ENCODE data around the gene CLMP. TPM values are rescaled to one million over a fixed set of nuclear protein-coding genes. Genes with fewer than 3 reads are reported as not detected.
A peak's percentile ranks its signal among the peaks of the same experiment; 100 is the strongest.

The CLMP gene
- polyA plus RNA-seq, 1 donor from 2014 or later, result not detected

DNA sequence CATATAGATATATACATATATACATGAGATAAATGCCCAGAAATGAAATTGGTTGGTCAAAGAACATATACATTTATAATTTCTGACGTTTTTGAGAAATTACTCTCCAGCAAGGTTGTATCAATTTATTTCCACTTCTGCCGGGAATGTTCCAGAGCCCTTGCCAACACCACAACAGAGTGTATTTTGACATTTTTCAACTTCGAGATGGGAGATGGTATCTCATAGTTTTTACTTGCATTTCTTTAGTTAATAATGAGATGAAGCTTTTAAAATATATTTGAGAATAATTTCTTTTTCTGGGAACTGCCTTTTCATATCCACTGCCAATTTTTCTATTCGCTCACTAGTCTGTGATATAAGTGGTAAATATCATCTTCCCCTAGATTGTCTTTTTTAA, 19.3 kb upstream of the CLMP start:
- TF ChIP-seq SMC3 (conservative IDR thresholded peaks at IDR 0.05; ENCODE audit: poor library complexity) (no peak), TAF1 (IDR thresholded peaks at IDR 0.05; ENCODE audit: low read depth) (no peak), EP300 (conservative IDR thresholded peaks at IDR 0.05; ENCODE audit: poor library complexity, severe bottlenecking) (no peak), EZH2 (IDR thresholded peaks at IDR 0.05; ENCODE audit: borderline replicate concordance, insufficient read depth, low read length, poor library complexity, severe bottlenecking) (no peak), RAD21 (conservative IDR thresholded peaks at IDR 0.05) (no peak), MXI1 (conservative IDR thresholded peaks at IDR 0.05; ENCODE audit: poor library complexity, severe bottlenecking) (no peak), POLR2AphosphoS5 (IDR thresholded peaks at IDR 0.05) (no peak)
- TF ChIP-seq, protein P1, sequence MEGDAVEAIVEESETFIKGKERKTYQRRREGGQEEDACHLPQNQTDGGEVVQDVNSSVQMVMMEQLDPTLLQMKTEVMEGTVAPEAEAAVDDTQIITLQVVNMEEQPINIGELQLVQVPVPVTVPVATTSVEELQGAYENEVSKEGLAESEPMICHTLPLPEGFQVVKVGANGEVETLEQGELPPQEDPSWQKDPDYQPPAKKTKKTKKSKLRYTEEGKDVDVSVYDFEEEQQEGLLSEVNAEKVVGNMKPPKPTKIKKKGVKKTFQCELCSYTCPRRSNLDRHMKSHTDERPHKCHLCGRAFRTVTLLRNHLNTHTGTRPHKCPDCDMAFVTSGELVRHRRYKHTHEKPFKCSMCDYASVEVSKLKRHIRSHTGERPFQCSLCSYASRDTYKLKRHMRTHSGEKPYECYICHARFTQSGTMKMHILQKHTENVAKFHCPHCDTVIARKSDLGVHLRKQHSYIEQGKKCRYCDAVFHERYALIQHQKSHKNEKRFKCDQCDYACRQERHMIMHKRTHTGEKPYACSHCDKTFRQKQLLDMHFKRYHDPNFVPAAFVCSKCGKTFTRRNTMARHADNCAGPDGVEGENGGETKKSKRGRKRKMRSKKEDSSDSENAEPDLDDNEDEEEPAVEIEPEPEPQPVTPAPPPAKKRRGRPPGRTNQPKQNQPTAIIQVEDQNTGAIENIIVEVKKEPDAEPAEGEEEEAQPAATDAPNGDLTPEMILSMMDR (IDR thresholded peaks at IDR 0.05; ENCODE audit: poor library complexity, severe bottlenecking), result no peak
- TF ChIP-seq, protein P2, sequence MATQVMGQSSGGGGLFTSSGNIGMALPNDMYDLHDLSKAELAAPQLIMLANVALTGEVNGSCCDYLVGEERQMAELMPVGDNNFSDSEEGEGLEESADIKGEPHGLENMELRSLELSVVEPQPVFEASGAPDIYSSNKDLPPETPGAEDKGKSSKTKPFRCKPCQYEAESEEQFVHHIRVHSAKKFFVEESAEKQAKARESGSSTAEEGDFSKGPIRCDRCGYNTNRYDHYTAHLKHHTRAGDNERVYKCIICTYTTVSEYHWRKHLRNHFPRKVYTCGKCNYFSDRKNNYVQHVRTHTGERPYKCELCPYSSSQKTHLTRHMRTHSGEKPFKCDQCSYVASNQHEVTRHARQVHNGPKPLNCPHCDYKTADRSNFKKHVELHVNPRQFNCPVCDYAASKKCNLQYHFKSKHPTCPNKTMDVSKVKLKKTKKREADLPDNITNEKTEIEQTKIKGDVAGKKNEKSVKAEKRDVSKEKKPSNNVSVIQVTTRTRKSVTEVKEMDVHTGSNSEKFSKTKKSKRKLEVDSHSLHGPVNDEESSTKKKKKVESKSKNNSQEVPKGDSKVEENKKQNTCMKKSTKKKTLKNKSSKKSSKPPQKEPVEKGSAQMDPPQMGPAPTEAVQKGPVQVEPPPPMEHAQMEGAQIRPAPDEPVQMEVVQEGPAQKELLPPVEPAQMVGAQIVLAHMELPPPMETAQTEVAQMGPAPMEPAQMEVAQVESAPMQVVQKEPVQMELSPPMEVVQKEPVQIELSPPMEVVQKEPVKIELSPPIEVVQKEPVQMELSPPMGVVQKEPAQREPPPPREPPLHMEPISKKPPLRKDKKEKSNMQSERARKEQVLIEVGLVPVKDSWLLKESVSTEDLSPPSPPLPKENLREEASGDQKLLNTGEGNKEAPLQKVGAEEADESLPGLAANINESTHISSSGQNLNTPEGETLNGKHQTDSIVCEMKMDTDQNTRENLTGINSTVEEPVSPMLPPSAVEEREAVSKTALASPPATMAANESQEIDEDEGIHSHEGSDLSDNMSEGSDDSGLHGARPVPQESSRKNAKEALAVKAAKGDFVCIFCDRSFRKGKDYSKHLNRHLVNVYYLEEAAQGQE (IDR thresholded peaks at IDR 0.05; ENCODE audit: borderline replicate concordance), result no peak
- Histone ChIP-seq H3F3A (ENCODE audit: insufficient read depth, low read length, poor library complexity, severe bottlenecking) (no peaks in the 10 kb centered on the region), H3K27me3 (ENCODE audit: insufficient read depth, low read depth, low read length) (no peaks in the 10 kb centered on the region), H2AFZ (ENCODE audit: low read depth, low read length) (no peak overlapping the region), H3K9me2 (ENCODE audit: insufficient read depth, low read length) (no peaks in the 10 kb centered on the region), H3K9ac (ENCODE audit: low read length) (no peak overlapping the region), H3K9me3 (ENCODE audit: low read length) (no peaks in the 10 kb centered on the region), H3K4me3 (ENCODE audit: low read length) (no peak overlapping the region), H3K4me2 (ENCODE audit: low read length) (no peak overlapping the region), H3K27ac (ENCODE audit: low read length) (no peak overlapping the region), H4K20me1 (ENCODE audit: insufficient read depth) (no peaks in the 10 kb centered on the region), H3K36me3 (ENCODE audit: insufficient read depth, low read length) (no peaks in the 10 kb centered on the region), H3K79me2 (replicated peaks; ENCODE audit: insufficient read depth, low read length) (no peaks in the 10 kb centered on the region)

DNA sequence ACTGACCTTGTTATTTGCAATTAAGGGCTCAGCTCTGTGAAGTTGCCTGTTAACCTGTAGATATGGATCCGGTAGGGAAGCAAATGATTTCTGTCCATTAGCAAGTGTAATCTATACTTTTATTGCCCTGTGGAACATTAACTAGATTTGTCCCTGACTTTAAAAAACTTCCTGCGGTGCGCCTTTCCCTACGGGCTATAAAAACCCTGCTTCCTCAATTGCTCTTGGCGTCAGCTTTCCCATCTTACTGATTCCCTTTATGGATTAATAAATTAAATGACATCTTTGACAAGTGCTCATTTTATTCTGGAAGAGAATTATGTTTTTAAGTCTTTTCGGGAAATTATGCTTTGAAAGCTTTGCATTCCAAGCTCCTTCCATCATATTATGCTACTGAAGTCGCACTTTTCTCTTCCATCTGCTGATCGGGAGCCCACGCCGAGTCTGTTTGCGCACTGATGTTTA, 18.3 kb upstream of the CLMP start:
- TF ChIP-seq EZH2 (IDR thresholded peaks at IDR 0.05; ENCODE audit: borderline replicate concordance, insufficient read depth, low read length, poor library complexity, severe bottlenecking) (no peak), SMC3 (conservative IDR thresholded peaks at IDR 0.05; ENCODE audit: poor library complexity) (no peak), RAD21 (conservative IDR thresholded peaks at IDR 0.05) (no peak), EP300 (conservative IDR thresholded peaks at IDR 0.05; ENCODE audit: poor library complexity, severe bottlenecking) (peak; percentile 17), TAF1 (IDR thresholded peaks at IDR 0.05; ENCODE audit: low read depth) (no peak), POLR2AphosphoS5 (IDR thresholded peaks at IDR 0.05) (no peak), MXI1 (conservative IDR thresholded peaks at IDR 0.05; ENCODE audit: poor library complexity, severe bottlenecking) (no peak)
- TF ChIP-seq, protein P1 (IDR thresholded peaks at IDR 0.05; ENCODE audit: poor library complexity, severe bottlenecking), result no peak
- TF ChIP-seq, protein P2 (IDR thresholded peaks at IDR 0.05; ENCODE audit: borderline replicate concordance), result peak; percentile 89
- Histone ChIP-seq H3K79me2 (replicated peaks; ENCODE audit: insufficient read depth, low read length) (no peaks in the 10 kb centered on the region), H4K20me1 (ENCODE audit: insufficient read depth) (no peaks in the 10 kb centered on the region), H3K4me3 (ENCODE audit: low read length) (no peak overlapping the region), H3K9me2 (ENCODE audit: insufficient read depth, low read length) (no peaks in the 10 kb centered on the region), H3K9ac (ENCODE audit: low read length) (no peak overlapping the region), H3K4me2 (ENCODE audit: low read length) (no peak overlapping the region), H3K9me3 (ENCODE audit: low read length) (no peaks in the 10 kb centered on the region), H3K36me3 (ENCODE audit: insufficient read depth, low read length) (no peaks in the 10 kb centered on the region), H3K27me3 (ENCODE audit: insufficient read depth, low read depth, low read length) (no peaks in the 10 kb centered on the region), H3K27ac (ENCODE audit: low read length) (no peak overlapping the region), H3F3A (ENCODE audit: insufficient read depth, low read length, poor library complexity, severe bottlenecking) (no peaks in the 10 kb centered on the region), H2AFZ (ENCODE audit: low read depth, low read length) (no peak overlapping the region)
